ENCODE measurements around the gene KYNU.
"Not testable (repeated sequence)": the region's sequence is repeated elsewhere in the genome, so short reads cannot be mapped to it uniquely, and the experiment has no call there.

The KYNU gene

DNA sequence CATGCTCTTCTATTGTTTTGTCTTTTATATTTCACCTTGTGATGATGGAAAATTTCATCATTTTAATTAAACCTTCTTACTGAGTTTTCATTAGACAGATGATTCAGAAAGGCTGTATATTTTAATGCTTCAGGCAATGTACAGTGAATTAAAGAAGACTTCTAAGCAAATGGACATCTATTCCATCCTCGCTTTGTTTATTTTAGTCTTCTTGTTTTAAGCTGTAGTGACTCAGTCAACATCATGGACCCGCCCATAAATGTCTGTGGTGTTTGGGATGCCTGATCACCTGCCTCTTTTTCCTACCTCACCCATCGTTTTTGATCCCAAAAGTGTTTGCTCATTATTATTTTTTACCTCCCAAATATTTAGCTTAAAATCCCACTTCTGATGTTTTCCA is 43.1 kb downstream of the KYNU start:
- DNase-seq, result no peak

DNA sequence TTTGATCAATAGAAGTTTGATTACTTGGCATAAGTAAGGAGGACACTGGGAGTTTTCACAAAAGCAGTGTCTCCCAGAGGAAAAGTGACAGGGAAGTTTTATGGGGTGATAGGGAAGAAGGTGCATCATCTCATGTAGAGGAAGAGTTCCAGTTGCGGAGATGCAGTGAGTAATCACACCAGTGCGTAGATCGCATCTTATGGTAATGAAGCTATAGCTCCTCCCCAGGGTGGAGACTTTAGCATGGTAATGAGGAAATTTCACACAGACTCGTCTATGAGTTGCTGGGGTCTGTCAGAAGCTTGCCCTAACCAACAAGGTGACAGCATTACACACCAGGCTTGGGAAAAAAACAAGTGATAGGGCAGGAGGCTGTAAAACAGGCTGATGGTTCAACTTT is 49.0 kb downstream of the KYNU start:
- DNase-seq, result no peak

GRCh38 chr2:142930835-142931398 is 53.5 kb downstream of the KYNU start:
- no peak for DNase-seq

- DNase-seq, result no peak
These were observed 56.5 kb downstream of the KYNU start for GRCh38 chr2:142933916-142934315.

DNA sequence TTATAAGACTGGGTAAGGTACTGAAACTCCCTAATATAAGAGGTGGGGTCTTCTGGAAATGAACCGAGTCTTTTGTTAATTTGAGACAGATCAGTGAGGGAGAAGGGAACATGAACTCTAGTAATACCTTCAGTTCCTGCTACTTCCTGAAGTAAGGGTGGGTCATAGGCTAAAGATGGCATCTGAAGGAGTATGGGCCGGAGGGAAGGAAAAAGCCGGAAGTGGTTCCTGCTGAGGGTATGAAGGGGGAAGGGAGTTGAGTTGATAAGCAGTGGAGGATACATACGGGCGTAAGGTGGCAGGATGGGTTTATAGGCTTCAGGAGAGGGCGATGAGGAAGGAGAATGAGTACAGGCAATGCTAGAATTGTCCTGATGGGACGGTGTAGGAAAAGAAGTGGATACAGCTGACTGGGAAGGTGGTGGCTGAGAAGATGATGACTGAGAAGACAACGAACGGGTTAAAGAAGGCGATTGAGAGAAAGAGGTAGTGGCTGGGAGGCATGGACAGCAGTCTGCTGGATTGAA is 58.2 kb downstream of the KYNU start:
- no peak for DNase-seq

DNA sequence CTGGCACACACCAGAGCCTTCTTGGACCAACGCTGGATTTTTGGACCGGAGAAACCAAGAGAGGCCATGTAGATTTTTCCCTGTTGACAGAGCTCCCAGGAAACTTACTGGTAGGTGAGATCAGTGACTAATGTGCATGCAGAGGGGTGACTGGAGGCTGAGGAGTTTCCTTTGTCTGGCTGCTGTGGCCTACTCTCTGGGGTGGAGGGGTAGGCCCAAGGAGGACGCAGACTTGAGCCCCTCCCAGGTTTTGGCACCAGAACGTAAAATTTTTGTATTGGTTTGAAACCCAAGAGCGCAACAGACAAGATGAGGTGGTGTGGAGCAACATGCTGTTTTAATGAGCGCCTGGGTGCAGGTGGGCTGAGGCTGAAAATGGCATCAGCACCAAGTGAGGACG is 59.2 kb downstream of the KYNU start:
- no peak for DNase-seq

- DNase-seq, result no peak
These were observed 59.9 kb downstream of the KYNU start for GRCh38 chr2:142937347-142937746.

GRCh38 chr2:142938240-142938639 is 60.8 kb downstream of the KYNU start:
- no peak for DNase-seq

DNA sequence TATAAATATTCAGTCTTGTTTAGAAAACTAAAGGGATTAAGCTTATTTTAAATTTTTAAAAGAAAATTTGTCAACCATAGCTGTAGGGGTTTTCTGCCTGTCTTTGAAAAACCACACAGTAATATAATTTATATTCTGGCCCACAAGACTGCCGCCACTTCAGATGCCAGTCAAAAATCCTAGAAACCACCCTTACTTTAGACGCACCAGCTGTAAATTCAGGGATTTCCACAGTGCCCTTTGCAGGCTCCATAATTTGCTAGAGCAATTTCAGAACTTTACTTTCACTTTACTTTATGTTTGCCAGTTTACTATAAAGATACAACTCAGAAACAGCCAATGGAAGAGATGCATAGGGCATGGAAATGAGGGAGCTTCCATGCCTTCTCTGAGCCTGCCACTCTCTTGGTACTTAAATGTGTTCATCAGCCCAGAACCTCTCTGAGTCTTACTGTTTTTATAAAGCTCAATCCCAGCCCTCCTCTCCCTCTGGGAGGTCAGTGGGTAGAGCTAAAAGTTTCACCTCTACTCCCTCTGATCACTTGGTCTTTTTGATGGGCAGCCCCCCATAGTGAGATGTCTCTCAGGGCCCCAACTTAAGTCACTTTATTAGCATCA is 63.3 kb downstream of the KYNU start:
- no peak for DNase-seq

DNA sequence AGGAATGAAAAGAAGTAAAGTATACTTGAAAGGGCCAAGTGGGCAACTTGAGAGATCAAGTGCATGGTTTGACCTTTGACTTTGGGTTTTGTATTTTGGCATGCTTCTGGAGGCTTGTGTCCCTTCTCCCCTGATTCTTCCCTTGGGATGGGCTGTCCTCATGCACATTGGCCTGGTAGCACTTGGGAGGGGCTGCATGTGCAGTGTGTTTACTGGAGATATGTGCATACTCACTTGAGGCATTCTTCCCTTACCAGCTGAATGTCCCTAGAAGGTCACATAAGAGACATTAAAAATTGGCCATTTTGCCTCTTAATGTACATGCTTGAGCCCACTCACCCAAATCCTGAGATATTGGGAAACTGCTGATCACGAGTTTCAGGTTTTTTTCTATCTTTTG is 65.2 kb downstream of the KYNU start:
- DNase-seq, result no peak

DNA sequence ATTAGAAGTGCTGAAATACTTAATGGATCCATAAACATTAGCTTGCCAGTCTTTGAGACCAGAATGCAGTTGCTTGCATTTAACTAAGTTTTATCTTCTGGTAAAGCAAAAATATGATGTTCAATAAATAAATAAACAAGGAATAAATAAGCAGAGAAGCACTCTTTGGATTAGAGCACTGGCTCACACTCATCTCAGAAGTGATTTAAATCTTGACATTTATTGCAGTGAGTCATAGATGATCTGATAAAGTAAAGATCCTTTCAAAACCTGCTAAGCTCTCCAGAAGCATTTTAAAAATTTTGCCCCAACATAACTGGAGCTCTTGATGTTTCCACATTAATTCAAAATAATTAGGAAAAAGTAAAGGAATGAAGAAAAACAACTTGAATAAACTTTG is 66.8 kb downstream of the KYNU start:
- no peak for DNase-seq

DNA sequence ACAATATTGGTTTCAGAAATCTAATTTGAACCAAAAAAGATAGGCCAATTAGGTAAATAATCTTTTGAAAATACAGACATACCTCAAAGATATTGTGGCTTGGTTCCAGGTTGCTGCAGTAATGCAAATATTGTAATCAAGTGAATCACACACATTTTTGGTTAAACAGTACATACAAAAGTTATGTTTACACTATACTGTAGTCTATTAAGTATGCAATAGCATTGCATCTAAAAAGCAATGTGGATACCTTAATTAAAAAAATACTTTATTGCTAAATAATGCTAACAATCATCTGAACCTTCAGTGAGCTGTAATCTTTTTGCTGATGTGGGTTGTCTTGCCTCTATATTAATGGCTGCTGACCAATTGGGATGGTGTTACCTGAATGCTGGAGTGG is 67.3 kb downstream of the KYNU start:
- no peak for DNase-seq

DNA sequence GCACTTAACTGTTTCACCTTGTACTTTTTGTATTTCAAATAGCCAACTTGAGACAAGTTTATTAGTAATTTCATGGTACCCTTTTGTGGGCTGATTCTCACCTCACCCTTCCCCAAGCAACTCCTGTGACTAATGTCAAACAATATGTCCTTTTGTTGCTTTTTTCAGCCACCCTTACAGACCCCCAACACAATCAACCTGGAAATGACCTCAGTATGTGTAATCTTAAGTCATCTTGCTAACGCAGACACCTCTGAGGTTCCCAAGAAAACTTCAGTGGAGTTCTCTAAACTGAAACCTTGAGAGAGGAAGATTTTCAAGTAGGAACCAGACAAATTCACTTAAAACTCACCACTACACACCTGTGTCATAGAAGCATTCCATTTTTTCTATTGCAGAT is 69.5 kb downstream of the KYNU start:
- no peak for DNase-seq

- DNase-seq, result not testable (repeated sequence)
These were observed 71.3 kb downstream of the KYNU start for GRCh38 chr2:142948723-142949122.

DNA sequence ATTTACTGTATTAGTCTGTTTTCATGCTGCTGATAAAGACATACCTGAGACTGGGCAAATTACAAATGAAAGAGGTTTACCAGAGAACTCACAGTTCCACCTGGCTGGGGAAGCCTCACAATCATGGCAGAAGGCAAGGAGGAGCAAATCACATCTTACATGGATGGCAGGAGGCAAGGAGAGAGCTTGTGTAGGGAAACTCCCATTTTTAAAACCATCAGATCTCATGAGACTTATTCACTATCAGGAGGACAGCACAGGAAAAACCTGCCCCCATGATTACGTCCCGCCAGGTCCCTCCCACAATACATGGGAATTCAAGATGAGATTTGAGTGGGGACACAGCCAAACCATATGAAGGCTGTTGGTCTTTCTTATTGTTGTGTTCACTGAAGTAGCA is 72.9 kb downstream of the KYNU start:
- DNase-seq, result not testable (repeated sequence)

- DNase-seq, result no peak
These were observed 73.9 kb downstream of the KYNU start for GRCh38 chr2:142951190-142952007.

- no peak for DNase-seq
These were observed 74.6 kb downstream of the KYNU start for GRCh38 chr2:142952018-142952417.

DNA sequence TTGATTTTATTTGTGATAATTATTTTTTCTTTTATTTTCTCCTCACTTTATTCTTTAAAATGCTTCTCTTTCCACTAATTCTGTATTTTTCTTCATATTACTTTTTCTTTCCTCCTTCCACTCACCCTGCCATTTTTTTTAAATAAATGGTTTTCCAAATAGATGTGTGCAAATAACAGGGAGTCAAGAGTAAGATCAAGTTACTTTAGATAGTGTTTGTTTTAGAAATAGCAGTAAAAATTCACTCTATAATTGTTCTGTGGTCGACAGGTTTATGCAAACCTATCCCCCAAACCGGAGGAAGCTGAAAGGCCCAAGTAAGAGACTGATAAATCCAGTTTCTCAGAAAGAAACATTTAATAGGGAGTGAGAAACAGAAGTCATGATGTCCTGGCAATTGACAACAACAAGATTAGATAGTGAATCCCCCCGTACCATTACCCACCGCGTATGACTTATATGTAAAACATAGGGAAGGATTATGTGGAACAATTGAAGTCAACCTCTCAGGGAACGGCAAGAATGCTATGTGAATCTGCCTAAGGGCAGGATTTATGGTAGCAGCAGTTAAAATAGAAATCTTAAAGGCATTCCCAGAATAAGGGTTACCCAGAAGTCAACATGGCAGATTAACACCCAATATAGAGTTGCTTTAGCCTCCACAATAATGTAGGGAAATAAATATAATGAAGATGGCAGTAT is 75.5 kb downstream of the KYNU start:
- DNase-seq, result no peak

- DNase-seq, result no peak
These were observed 77.0 kb downstream of the KYNU start for GRCh38 chr2:142954493-142954892.

GRCh38 chr2:142957144-142957543 is 79.7 kb downstream of the KYNU start:
- no peak for DNase-seq

- no peak for DNase-seq
These were observed 83.7 kb downstream of the KYNU start for GRCh38 chr2:142961202-142961601.

- DNase-seq, result no peak
These were observed 88.0 kb downstream of the KYNU start for GRCh38 chr2:142965443-142965842.

GRCh38 chr2:142966284-142966683 is 88.8 kb downstream of the KYNU start:
- DNase-seq, result no peak

Data from activated gamma-delta T cell (primary cell).